HepG2 (cell line): Measurements from ENCODE around the gene ZNF3. TPM values are rescaled to one million over a fixed set of nuclear protein-coding genes. Genes with fewer than 3 reads are reported as not detected.

Source experiments
- ASH2L ChIP-seq: fragments of 300-600, 200-600 bp; sonication (generic); IDR thresholded peaks from 2 replicates; pipeline ENCODE4 v1.7.0; 2017; ENCODE audit warnings: low read depth, mild to moderate bottlenecking, moderate library complexity, mixed read lengths, low read length; ENCODE audit not compliant: insufficient read length
- ATF4 ChIP-seq, 2 experiments: fragments of 450-650 bp in 1 of 2; sonication (generic) in 1 of 2; formaldehyde crosslinking; IDR thresholded peaks; 2 replicates each; pipeline versions ENCODE4 v1.5.0 to v1.8.0; 2020 to 2022; ENCODE audit warnings: mild to moderate bottlenecking in 1 of 2, missing genetic modification reagents in 1 of 2
- ATF7 ChIP-seq, 2 experiments: fragments of 450-650 bp in 1 of 2; sonication (generic) in 1 of 2; formaldehyde crosslinking in 1 of 2; IDR thresholded peaks; 2 replicates each; pipeline versions ENCODE4 v1.4.0 to v1.6.1; 2016 to 2020; ENCODE audit warnings: antibody characterized with exemption in 1 of 2, mild to moderate bottlenecking in 1 of 2, missing genetic modification reagents in 1 of 2
- ETV6 ChIP-seq: sonication (generic); formaldehyde crosslinking; conservative IDR thresholded peaks from 2 replicates; pipeline ENCODE4 v1.4.0; 2020; ENCODE audit warnings: missing genetic modification reagents
- HHEX ChIP-seq: IDR thresholded peaks from 2 replicates; pipeline ENCODE4 v1.6.1; 2016; ENCODE audit warnings: control low read depth
- IRX3 ChIP-seq: sonication (generic); formaldehyde crosslinking; IDR thresholded peaks from 2 replicates; pipeline ENCODE4 v1.8.1; 2023; ENCODE audit warnings: mild to moderate bottlenecking, low read depth, missing genetic modification reagents, borderline replicate concordance
- KLF15 ChIP-seq: sonication (generic); formaldehyde crosslinking; IDR thresholded peaks from 2 replicates; pipeline ENCODE4 v1.8.1; 2023; ENCODE audit warnings: borderline replicate concordance, mild to moderate bottlenecking, inconsistent platforms, missing genetic modification reagents, mixed read lengths
- LBX2 ChIP-seq: sonication (generic); formaldehyde crosslinking; IDR thresholded peaks from 2 replicates; pipeline ENCODE4 v1.5.0; 2020; ENCODE audit warnings: missing genetic modification reagents, mild to moderate bottlenecking, borderline replicate concordance
- MED1 ChIP-seq: sonication (generic); formaldehyde crosslinking; IDR thresholded peaks from 2 replicates; pipeline ENCODE4 v1.4.0; 2020; ENCODE audit warnings: missing genetic modification reagents
- NRL ChIP-seq: sonication (generic); formaldehyde crosslinking; IDR thresholded peaks from 2 replicates; pipeline ENCODE4 v1.5.0; 2020; ENCODE audit warnings: missing genetic modification reagents, mild to moderate bottlenecking, moderate library complexity, borderline replicate concordance
- RARG ChIP-seq: sonication (generic); formaldehyde crosslinking; IDR thresholded peaks from 2 replicates; pipeline ENCODE4 v1.4.0; 2020; ENCODE audit warnings: low read depth, mild to moderate bottlenecking, missing genetic modification reagents
- RELA ChIP-seq: sonication (generic); formaldehyde crosslinking; IDR thresholded peaks from 2 replicates; pipeline ENCODE4 v1.4.0; 2020; ENCODE audit warnings: missing genetic modification reagents
- SNAPC2 ChIP-seq: sonication (generic); formaldehyde crosslinking; IDR thresholded peaks from 2 replicates; pipeline ENCODE4 v1.8.1; 2022; ENCODE audit warnings: mild to moderate bottlenecking, missing genetic modification reagents
- TCF7L2 ChIP-seq: IDR thresholded peaks from 2 replicates; pipeline ENCODE4 v1.6.1; 2011; ENCODE audit warnings: mild to moderate bottlenecking, low read depth, low read length, moderate library complexity
- ZBTB8A ChIP-seq: sonication (generic); formaldehyde crosslinking; IDR thresholded peaks from 2 replicates; pipeline ENCODE4 v1.4.0; 2020; ENCODE audit warnings: mild to moderate bottlenecking, low read depth, missing genetic modification reagents, borderline replicate concordance
- ZMAT5 ChIP-seq: sonication (generic); formaldehyde crosslinking; IDR thresholded peaks from 2 replicates; pipeline ENCODE4 v1.5.0; 2020; ENCODE audit warnings: mild to moderate bottlenecking, low read depth, missing genetic modification reagents, borderline replicate concordance
- ZNF30 ChIP-seq: sonication (generic); formaldehyde crosslinking; IDR thresholded peaks from 2 replicates; pipeline ENCODE4 v1.5.0; 2020; ENCODE audit warnings: mild to moderate bottlenecking, missing genetic modification reagents
- ZNF44 ChIP-seq: sonication (generic); formaldehyde crosslinking; IDR thresholded peaks from 2 replicates; pipeline ENCODE4 v1.5.1; 2020; ENCODE audit warnings: mild to moderate bottlenecking, missing genetic modification reagents
- ZNF878 ChIP-seq: sonication (generic); formaldehyde crosslinking; IDR thresholded peaks from 2 replicates; pipeline ENCODE4 v1.8.1; 2023; ENCODE audit warnings: mild to moderate bottlenecking, missing genetic modification reagents, moderate library complexity
- ZSCAN12 ChIP-seq: sonication (generic); formaldehyde crosslinking; IDR thresholded peaks from 2 replicates; pipeline ENCODE4 v1.9.0; 2021; ENCODE audit warnings: mild to moderate bottlenecking, missing genetic modification reagents
- polyA plus RNA-seq, 8 experiments: library from polyadenylated mRNA; depleted of rRNA in 3 of 8; stranded (reverse) in 7 of 8; unstranded in 1 of 8; fragments of >200 nt; fragmentation: Illumina TruSeq in 4 of 8; extraction: Trizol in 4 of 8; gene quantifications; 2 replicates each; pipeline versions ENCODE4 v1.2.1 to v1.2.3, GENCODE V29; 2011 to 2016; ENCODE audit warnings: low read depth in 4 of 8, missing spikeins in 1 of 8, mixed read lengths in 1 of 8; ENCODE audit not compliant: insufficient read depth in 1 of 8
- total RNA-seq, 5 experiments: library from RNA; depleted of rRNA; stranded (reverse); fragments of >200 nt; fragmentation: Illumina TruSeq; extraction: Trizol; gene quantifications; 2 replicates each; pipeline ENCODE4 v1.2.3, GENCODE V29; 2016; ENCODE audit warnings: low read depth in 1 of 5
- TF ChIP-seq, protein P1 (sequence below): sonication (generic); formaldehyde crosslinking; IDR thresholded peaks from 2 replicates; pipeline ENCODE4 v1.5.0; 2020; ENCODE audit warnings: missing genetic modification reagents
- TF ChIP-seq, protein P2 (sequence below): sonication (generic); formaldehyde crosslinking; IDR thresholded peaks from 2 replicates; pipeline ENCODE4 v1.5.1; 2020; ENCODE audit warnings: missing genetic modification reagents, mild to moderate bottlenecking, borderline replicate concordance
- TF ChIP-seq, protein P3 (sequence below): IDR thresholded peaks from 2 replicates; pipeline ENCODE4 v1.6.1; 2016; ENCODE audit warnings: mild to moderate bottlenecking

ZNF3 gene
- total and polyA plus RNA-seq, 2 of the 13 experiments (the other 11 are each of a cell fraction or from before 2014, with no cell fraction given) = 33.7 to 56.9 TPM

DNA sequence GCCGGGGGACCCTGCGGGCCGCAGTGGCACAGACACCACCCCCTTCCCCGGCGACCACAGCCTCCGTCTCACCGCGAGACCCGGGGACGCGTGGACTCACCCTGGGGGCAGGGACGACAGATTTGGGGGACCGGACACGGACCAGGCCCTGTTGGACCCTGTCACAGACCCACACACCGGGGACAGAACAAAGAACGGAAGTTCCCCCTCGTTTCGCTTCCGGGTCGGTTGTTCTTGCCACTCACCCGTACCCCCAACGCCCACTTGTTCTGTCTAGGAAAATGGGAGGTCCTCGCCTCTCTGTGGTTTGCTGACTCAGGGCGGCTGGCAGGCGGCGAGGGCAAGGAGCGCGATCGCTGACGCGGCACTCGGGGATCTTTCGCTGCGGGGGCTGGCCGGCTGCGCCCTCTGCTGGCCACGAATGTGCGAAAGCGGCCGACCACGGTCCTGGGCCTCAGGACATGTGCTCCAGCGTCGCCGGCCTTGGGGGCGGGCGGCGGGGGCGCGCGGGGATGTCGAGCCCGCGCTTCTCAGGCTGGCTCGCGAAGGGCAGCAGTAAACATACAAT is at the start of gene ZNF3 (continued):
- TF ChIP-seq, protein P1, sequence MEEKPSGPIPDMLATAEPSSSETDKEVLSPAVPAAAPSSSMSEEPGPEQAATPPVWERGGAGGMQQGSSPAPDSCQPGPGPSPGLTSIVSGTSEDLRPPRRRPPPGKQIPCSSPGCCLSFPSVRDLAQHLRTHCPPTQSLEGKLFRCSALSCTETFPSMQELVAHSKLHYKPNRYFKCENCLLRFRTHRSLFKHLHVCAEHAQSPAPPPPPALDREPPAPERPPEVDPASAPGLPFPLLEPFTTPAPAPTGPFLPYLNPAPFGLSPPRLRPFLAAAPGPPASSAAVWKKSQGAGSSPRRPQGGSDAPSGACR (CRISPR knock-in tag) = peak; percentile 92
- peak; percentile 83; the same call in 1 of the 2 replicates for TF ChIP-seq SNAPC2 (CRISPR knock-in tag)
- TF ChIP-seq HHEX (CRISPR knock-in tag) = 0 out of 2 replicates have a peak, but pooled peaks have one; percentile 6
- TF ChIP-seq ZBTB8A (CRISPR knock-in tag) = peak; percentile 87; the same call in 1 of the 2 replicates
- TF ChIP-seq ZSCAN12 = no peak
- TF ChIP-seq ZNF30 (CRISPR knock-in tag) = peak; percentile 87; the same call in 1 of the 2 replicates
- peak; percentile 85 for TF ChIP-seq ASH2L
- 0 out of 2 replicates have a peak, but pooled peaks have one; percentile 40 for TF ChIP-seq ZNF44
- peak; percentile 93 for TF ChIP-seq IRX3 (CRISPR knock-in tag)
- TF ChIP-seq NRL = peak; percentile 87; the same call in 1 of the 2 replicates
- no peak for TF ChIP-seq LBX2 (CRISPR knock-in tag)
- no peak for TF ChIP-seq ZMAT5 (CRISPR knock-in tag)
- TF ChIP-seq ZNF878 = peak; percentile 98
- TF ChIP-seq, protein P2, sequence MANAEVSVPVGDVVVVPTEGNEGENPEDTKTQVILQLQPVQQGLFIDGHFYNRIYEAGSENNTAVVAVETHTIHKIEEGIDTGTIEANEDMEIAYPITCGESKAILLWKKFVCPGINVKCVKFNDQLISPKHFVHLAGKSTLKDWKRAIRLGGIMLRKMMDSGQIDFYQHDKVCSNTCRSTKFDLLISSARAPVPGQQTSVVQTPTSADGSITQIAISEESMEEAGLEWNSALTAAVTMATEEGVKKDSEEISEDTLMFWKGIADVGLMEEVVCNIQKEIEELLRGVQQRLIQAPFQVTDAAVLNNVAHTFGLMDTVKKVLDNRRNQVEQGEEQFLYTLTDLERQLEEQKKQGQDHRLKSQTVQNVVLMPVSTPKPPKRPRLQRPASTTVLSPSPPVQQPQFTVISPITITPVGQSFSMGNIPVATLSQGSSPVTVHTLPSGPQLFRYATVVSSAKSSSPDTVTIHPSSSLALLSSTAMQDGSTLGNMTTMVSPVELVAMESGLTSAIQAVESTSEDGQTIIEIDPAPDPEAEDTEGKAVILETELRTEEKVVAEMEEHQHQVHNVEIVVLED = peak; percentile 83
- no peak for TF ChIP-seq TCF7L2
- peak in 1 of 2 experiments; percentile 66; a peak in 1 of 4 replicates for TF ChIP-seq ATF4 (CRISPR knock-in tag; IDR thresholded peaks at IDR 0.05)
- no peak for TF ChIP-seq RARG (CRISPR knock-in tag)
- 0 out of 2 replicates have a peak, but pooled peaks have one; percentile 41 for TF ChIP-seq ETV6 (CRISPR knock-in tag)
- peak; percentile 92 for TF ChIP-seq MED1 (CRISPR knock-in tag)
- TF ChIP-seq, protein P3, sequence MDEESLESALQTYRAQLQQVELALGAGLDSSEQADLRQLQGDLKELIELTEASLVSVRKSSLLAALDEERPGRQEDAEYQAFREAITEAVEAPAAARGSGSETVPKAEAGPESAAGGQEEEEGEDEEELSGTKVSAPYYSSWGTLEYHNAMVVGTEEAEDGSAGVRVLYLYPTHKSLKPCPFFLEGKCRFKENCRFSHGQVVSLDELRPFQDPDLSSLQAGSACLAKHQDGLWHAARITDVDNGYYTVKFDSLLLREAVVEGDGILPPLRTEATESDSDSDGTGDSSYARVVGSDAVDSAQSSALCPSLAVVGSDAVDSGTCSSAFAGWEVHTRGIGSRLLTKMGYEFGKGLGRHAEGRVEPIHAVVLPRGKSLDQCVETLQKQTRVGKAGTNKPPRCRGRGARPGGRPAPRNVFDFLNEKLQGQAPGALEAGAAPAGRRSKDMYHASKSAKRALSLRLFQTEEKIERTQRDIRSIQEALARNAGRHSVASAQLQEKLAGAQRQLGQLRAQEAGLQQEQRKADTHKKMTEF = peak; percentile 95
- TF ChIP-seq KLF15 (CRISPR knock-in tag) = peak; percentile 74; the same call in 1 of the 2 replicates
- 0 out of 2 replicates have a peak, but pooled peaks have one; percentile 83 for TF ChIP-seq RELA (CRISPR knock-in tag)
- no peak for TF ChIP-seq ATF7 (IDR thresholded peaks at IDR 0.05)
- TF ChIP-seq ATF7 (CRISPR knock-in tag; IDR thresholded peaks at IDR 0.05) = peak; percentile 43; the same call in 1 of the 2 replicates
